Measurements from ENCODE around the gene IFITM2. TPM values are rescaled to one million over a fixed set of nuclear protein-coding genes. Genes with fewer than 3 reads are reported as not detected.

The IFITM2 gene
- total and polyA plus RNA-seq, 2 donors (not counting 1 experiment from before 2014, with no cell fraction given): 72.1 to 451 TPM

DNA sequence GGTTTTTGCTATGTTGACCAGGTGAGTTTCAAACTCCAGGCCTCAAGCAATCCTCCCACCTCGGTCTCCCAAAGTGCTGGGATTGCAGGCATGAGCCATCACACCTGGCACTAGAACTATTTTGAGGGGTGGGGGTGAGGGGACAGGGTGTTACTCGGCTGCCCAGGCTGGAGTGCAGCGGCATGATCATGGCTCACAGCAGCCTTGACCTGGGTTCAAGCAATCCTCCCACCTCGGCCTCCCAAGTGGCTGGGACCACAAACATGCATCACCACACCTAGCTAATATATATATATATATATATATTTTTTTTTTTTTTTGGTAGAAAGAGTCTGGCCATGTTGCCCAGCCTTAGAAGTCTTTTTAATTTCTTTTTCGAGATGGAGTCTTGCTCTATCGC lies 30.1 kb downstream of the IFITM2 start:
- no peak overlapping the region for H3K27ac ChIP-seq (ENCODE audit: low read length in 2 of 2)
- TF ChIP-seq EZH2 (IDR thresholded peaks at IDR 0.05; ENCODE audit: borderline replicate concordance, insufficient read depth, low read depth, low read length, poor library complexity, severe bottlenecking): no peak
- TF ChIP-seq, protein P1, sequence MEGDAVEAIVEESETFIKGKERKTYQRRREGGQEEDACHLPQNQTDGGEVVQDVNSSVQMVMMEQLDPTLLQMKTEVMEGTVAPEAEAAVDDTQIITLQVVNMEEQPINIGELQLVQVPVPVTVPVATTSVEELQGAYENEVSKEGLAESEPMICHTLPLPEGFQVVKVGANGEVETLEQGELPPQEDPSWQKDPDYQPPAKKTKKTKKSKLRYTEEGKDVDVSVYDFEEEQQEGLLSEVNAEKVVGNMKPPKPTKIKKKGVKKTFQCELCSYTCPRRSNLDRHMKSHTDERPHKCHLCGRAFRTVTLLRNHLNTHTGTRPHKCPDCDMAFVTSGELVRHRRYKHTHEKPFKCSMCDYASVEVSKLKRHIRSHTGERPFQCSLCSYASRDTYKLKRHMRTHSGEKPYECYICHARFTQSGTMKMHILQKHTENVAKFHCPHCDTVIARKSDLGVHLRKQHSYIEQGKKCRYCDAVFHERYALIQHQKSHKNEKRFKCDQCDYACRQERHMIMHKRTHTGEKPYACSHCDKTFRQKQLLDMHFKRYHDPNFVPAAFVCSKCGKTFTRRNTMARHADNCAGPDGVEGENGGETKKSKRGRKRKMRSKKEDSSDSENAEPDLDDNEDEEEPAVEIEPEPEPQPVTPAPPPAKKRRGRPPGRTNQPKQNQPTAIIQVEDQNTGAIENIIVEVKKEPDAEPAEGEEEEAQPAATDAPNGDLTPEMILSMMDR (IDR thresholded peaks at IDR 0.05): no peak
- no peaks in the 10 kb centered on the region for H3K27me3 Mint-ChIP-seq
- H3K27me3 ChIP-seq (replicated peaks in 1 of 4; ENCODE audit: control extremely low read depth in 1 of 4, control insufficient read depth in 3 of 4, insufficient read depth in 4 of 4, low read length in 3 of 4): no peaks in the 10 kb centered on the region
- WGBS (ENCODE audit: insufficient coverage): 90% methylated on average over 3 of the region's 6 CpGs
- H3K4me1 ChIP-seq (ENCODE audit: control insufficient read depth in 2 of 2, insufficient read depth in 2 of 2, low read length in 2 of 2): peaks cover 19 to 28% of the 10 kb centered on the region in 2 donors
- ATAC-seq (ENCODE audit: low read depth): no peak
- H3K9me3 ChIP-seq (ENCODE audit: control extremely low read depth in 1 of 3, control insufficient read depth in 2 of 3, insufficient read depth in 1 of 3, low read length in 2 of 3): peaks cover 0 to 7% (median 0%) of the 10 kb centered on the region in 3 donors
- peaks cover 28% of the 10 kb centered on the region for H3K4me1 Mint-ChIP-seq
- DNase-seq: no peak
- no peak overlapping the region for H3K4me3 ChIP-seq (ENCODE audit: control extremely low read depth in 1 of 5, extremely low read depth in 1 of 5, insufficient read depth in 1 of 5, low read depth in 2 of 5, low read length in 4 of 5)
- no peaks in the 10 kb centered on the region for H3K36me3 ChIP-seq (replicated peaks in 1 of 2; ENCODE audit: control extremely low read depth in 1 of 2, control insufficient read depth in 1 of 2, extremely low read depth in 1 of 2, insufficient read depth in 2 of 2, low read length in 1 of 2)
- no peaks in the 10 kb centered on the region for H3K79me2 ChIP-seq (ENCODE audit: control insufficient read depth, insufficient read depth, low read length)
- ChIA-PET CTCF (no interaction called here), POLR2A (no interaction called here)
- H3K9ac ChIP-seq (ENCODE audit: low read length): no peak overlapping the region
- H3K4me3 Mint-ChIP-seq: no peak overlapping the region
- no peaks in the 10 kb centered on the region for H4K20me1 ChIP-seq (ENCODE audit: control insufficient read depth, insufficient read depth, low read length, poor library complexity, severe bottlenecking)
- no peak overlapping the region for H3K4me2 ChIP-seq (replicated peaks; ENCODE audit: low read depth, low read length, poor library complexity, severe bottlenecking)
- no peak overlapping the region for H3K27ac Mint-ChIP-seq
- H2AFZ ChIP-seq (ENCODE audit: insufficient read depth, low read depth, low read length, poor library complexity, severe bottlenecking): no peak overlapping the region
- intact Hi-C loops (cut with micrococcal nuclease): no loop called here
- no peaks in the 10 kb centered on the region for H3K9me3 Mint-ChIP-seq (ENCODE audit: insufficient read depth)

DNA sequence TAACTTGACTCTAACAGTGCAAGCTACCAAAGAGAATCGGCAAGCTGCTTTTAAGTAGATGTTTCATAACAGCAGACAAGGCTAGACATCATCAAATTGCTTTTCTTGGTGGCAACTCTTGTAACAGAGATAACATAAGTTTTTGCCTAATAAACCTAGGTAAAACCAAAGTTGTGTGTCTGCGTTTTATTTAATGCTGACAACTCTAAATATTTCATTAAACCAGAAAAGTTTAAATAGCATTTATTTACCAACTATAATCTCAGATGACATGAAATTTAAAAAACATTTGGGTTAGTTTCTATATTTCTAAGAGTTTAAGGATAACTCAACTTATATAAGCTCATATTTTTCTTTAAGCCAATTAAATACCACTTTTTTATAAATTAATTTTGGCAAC lies 32.3 kb downstream of the IFITM2 start:
- ATAC-seq (ENCODE audit: low read depth) (no peak), DNase-seq (no peak)
- POLR2A ChIA-PET: interaction anchor here (1.1 kb wide), 1 partner anchor 11 kb away, joined by 3 read pairs; no protein-coding TSS in a partner anchor
- Histone ChIP-seq H3K4me3 (ENCODE audit: control extremely low read depth in 1 of 5, extremely low read depth in 1 of 5, insufficient read depth in 1 of 5, low read depth in 2 of 5, low read length in 4 of 5) (no peak overlapping the region), H4K20me1 (ENCODE audit: control insufficient read depth, insufficient read depth, low read length, poor library complexity, severe bottlenecking) (no peaks in the 10 kb centered on the region), H2AFZ (ENCODE audit: insufficient read depth, low read depth, low read length, poor library complexity, severe bottlenecking) (no peak overlapping the region), H3K27ac (ENCODE audit: low read length in 2 of 2) (no peak overlapping the region), H3K27me3 (replicated peaks in 1 of 4; ENCODE audit: control extremely low read depth in 1 of 4, control insufficient read depth in 3 of 4, insufficient read depth in 4 of 4, low read length in 3 of 4) (no peaks in the 10 kb centered on the region), H3K9me3 (ENCODE audit: control extremely low read depth in 1 of 3, control insufficient read depth in 2 of 3, insufficient read depth in 1 of 3, low read length in 2 of 3) (peaks cover 0 to 8% (median 0%) of the 10 kb centered on the region in 3 donors), H3K9ac (ENCODE audit: low read length) (no peak overlapping the region), H3K36me3 (replicated peaks in 1 of 2; ENCODE audit: control extremely low read depth in 1 of 2, control insufficient read depth in 1 of 2, extremely low read depth in 1 of 2, insufficient read depth in 2 of 2, low read length in 1 of 2) (no peaks in the 10 kb centered on the region), H3K4me2 (replicated peaks; ENCODE audit: low read depth, low read length, poor library complexity, severe bottlenecking) (no peak overlapping the region), H3K4me1 (ENCODE audit: control insufficient read depth in 2 of 2, insufficient read depth in 2 of 2, low read length in 2 of 2) (peaks cover 19 to 28% of the 10 kb centered on the region in 2 donors), H3K79me2 (ENCODE audit: control insufficient read depth, insufficient read depth, low read length) (no peaks in the 10 kb centered on the region)
- H3K9me3 Mint-ChIP-seq (ENCODE audit: insufficient read depth): no peaks in the 10 kb centered on the region
- intact Hi-C loops (cut with micrococcal nuclease): no loop called here
- no CpG with 5 or more reads among the region's 2 CpGs for WGBS (ENCODE audit: insufficient coverage)
- TF ChIP-seq, protein P1 (IDR thresholded peaks at IDR 0.05): no peak
- no peak for TF ChIP-seq EZH2 (IDR thresholded peaks at IDR 0.05; ENCODE audit: borderline replicate concordance, insufficient read depth, low read depth, low read length, poor library complexity, severe bottlenecking)
- H3K4me3 Mint-ChIP-seq: no peak overlapping the region
- no peaks in the 10 kb centered on the region for H3K27me3 Mint-ChIP-seq
- H3K4me1 Mint-ChIP-seq: peaks cover 28% of the 10 kb centered on the region
- CTCF ChIA-PET: interaction anchor here (0.7 to 2.4 kb wide), 6 partner anchors 9 to 444 kb away, joined by 3 to 12 read pairs (median 4); no protein-coding TSS in a partner anchor
- H3K27ac Mint-ChIP-seq: no peak overlapping the region

Measured in B cell (primary cell).